HepG2 (cell line): Measurements from ENCODE around the gene CSNK2B. TPM values are rescaled to one million over a fixed set of nuclear protein-coding genes. Genes with fewer than 3 reads are reported as not detected.

Experiments used
- AFF4 ChIP-seq: sonication (generic); formaldehyde crosslinking; IDR thresholded peaks from 2 replicates; pipeline ENCODE4 v1.4.0; 2020; ENCODE audit warnings: missing genetic modification reagents
- ELF4 ChIP-seq: sonication (generic); formaldehyde crosslinking; IDR thresholded peaks from 2 replicates; pipeline ENCODE4 v1.5.0; 2020; ENCODE audit warnings: missing genetic modification reagents, mild to moderate bottlenecking, moderate library complexity, borderline replicate concordance
- IRX3 ChIP-seq: sonication (generic); formaldehyde crosslinking; IDR thresholded peaks from 2 replicates; pipeline ENCODE4 v1.8.1; 2023; ENCODE audit warnings: mild to moderate bottlenecking, low read depth, missing genetic modification reagents, borderline replicate concordance
- KAT7 ChIP-seq: IDR thresholded peaks from 2 replicates; pipeline ENCODE4 v1.6.1; 2018; ENCODE audit warnings: borderline replicate concordance, missing compliant biosample characterization
- KLF12 ChIP-seq: sonication (generic); formaldehyde crosslinking; IDR thresholded peaks from 2 replicates; pipeline ENCODE4 v1.4.0; 2020; ENCODE audit warnings: missing genetic modification reagents, borderline replicate concordance
- NR2F1 ChIP-seq, 2 experiments: fragments of 450-650 bp in 1 of 2; formaldehyde crosslinking in 1 of 2; IDR thresholded peaks; 2 replicates each; pipeline versions ENCODE4 v1.5.0 to v1.6.1; 2016 to 2020; ENCODE audit warnings: mild to moderate bottlenecking in 1 of 2, missing compliant biosample characterization in 1 of 2, missing genetic modification reagents in 1 of 2, moderate library complexity in 1 of 2
- PAX8 ChIP-seq: sonication (generic); formaldehyde crosslinking; IDR thresholded peaks from 2 replicates; pipeline ENCODE4 v1.8.0; 2022; ENCODE audit warnings: mild to moderate bottlenecking, missing genetic modification reagents, borderline replicate concordance
- RBFOX2 ChIP-seq: fragments of 200-400 bp; formaldehyde crosslinking; IDR thresholded peaks from 2 replicates; pipeline ENCODE4 v1.6.1; 2017; ENCODE audit warnings: low read depth, mild to moderate bottlenecking, low read length
- RBM22 ChIP-seq: fragments of 200-400 bp; formaldehyde crosslinking; optimal IDR thresholded peaks from 2 replicates; pipeline ENCODE3; 2017; ENCODE audit warnings: mild to moderate bottlenecking, low read length, moderate library complexity
- RELA ChIP-seq: sonication (generic); formaldehyde crosslinking; IDR thresholded peaks from 2 replicates; pipeline ENCODE4 v1.4.0; 2020; ENCODE audit warnings: missing genetic modification reagents
- REPIN1 ChIP-seq: sonication (generic); formaldehyde crosslinking; IDR thresholded peaks from 2 replicates; pipeline ENCODE4 v1.8.0; 2022; ENCODE audit warnings: missing genetic modification reagents, low read depth, mild to moderate bottlenecking, borderline replicate concordance
- SNAI1 ChIP-seq: sonication (generic); formaldehyde crosslinking; IDR thresholded peaks from 2 replicates; pipeline ENCODE4 v1.5.0; 2020; ENCODE audit warnings: mild to moderate bottlenecking, missing genetic modification reagents, borderline replicate concordance
- STAT6 ChIP-seq: sonication (generic); formaldehyde crosslinking; IDR thresholded peaks from 2 replicates; pipeline ENCODE4 v1.4.0; 2020; ENCODE audit warnings: missing genetic modification reagents, mild to moderate bottlenecking, borderline replicate concordance
- TCF12 ChIP-seq, 2 experiments: fragments of 450-650 bp in 1 of 2; sonication (generic) in 1 of 2; formaldehyde crosslinking in 1 of 2; IDR thresholded peaks; 2 replicates each; pipeline versions ENCODE4 v1.6.1 to v1.8.0; 2017 to 2022; ENCODE audit warnings: antibody characterized with exemption in 1 of 2, mild to moderate bottlenecking in 1 of 2, missing genetic modification reagents in 1 of 2, moderate library complexity in 1 of 2
- ZNF232 ChIP-seq: sonication (generic); formaldehyde crosslinking; IDR thresholded peaks from 2 replicates; pipeline ENCODE4 v1.4.0; 2020; ENCODE audit warnings: missing genetic modification reagents, borderline replicate concordance
- ZNF274 ChIP-seq: sonication (generic); formaldehyde crosslinking; IDR thresholded peaks from 2 replicates; pipeline ENCODE4 v1.5.1; 2020; ENCODE audit warnings: mild to moderate bottlenecking, missing genetic modification reagents
- ZNF382 ChIP-seq: sonication (generic); formaldehyde crosslinking; IDR thresholded peaks from 2 replicates; pipeline ENCODE4 v1.5.0; 2020; ENCODE audit warnings: missing genetic modification reagents, mild to moderate bottlenecking, borderline replicate concordance
- ZNF549 ChIP-seq: sonication (generic); formaldehyde crosslinking; IDR thresholded peaks from 2 replicates; pipeline ENCODE4 v1.5.0; 2020; ENCODE audit warnings: missing genetic modification reagents
- ZNF564 ChIP-seq: sonication (generic); formaldehyde crosslinking; IDR thresholded peaks from 2 replicates; pipeline ENCODE4 v1.8.1; 2023; ENCODE audit warnings: mild to moderate bottlenecking, missing genetic modification reagents
- ZNF777 ChIP-seq: sonication (generic); formaldehyde crosslinking; IDR thresholded peaks from 2 replicates; pipeline ENCODE4 v1.4.0; 2020; ENCODE audit warnings: missing genetic modification reagents
- ZNF790 ChIP-seq: sonication (generic); formaldehyde crosslinking; IDR thresholded peaks from 2 replicates; pipeline ENCODE4 v1.8.0; 2022; ENCODE audit warnings: missing genetic modification reagents, mild to moderate bottlenecking, borderline replicate concordance
- polyA plus RNA-seq, 8 experiments: library from polyadenylated mRNA; depleted of rRNA in 3 of 8; stranded (reverse) in 7 of 8; unstranded in 1 of 8; fragments of >200 nt; fragmentation: Illumina TruSeq in 4 of 8; extraction: Trizol in 4 of 8; gene quantifications; 2 replicates each; pipeline versions ENCODE4 v1.2.1 to v1.2.3, GENCODE V29; 2011 to 2016; ENCODE audit warnings: low read depth in 4 of 8, missing spikeins in 1 of 8, mixed read lengths in 1 of 8; ENCODE audit not compliant: insufficient read depth in 1 of 8
- total RNA-seq, 5 experiments: library from RNA; depleted of rRNA; stranded (reverse); fragments of >200 nt; fragmentation: Illumina TruSeq; extraction: Trizol; gene quantifications; 2 replicates each; pipeline ENCODE4 v1.2.3, GENCODE V29; 2016; ENCODE audit warnings: low read depth in 1 of 5

CSNK2B gene
- total and polyA plus RNA-seq, 2 of the 13 experiments (the other 11 are each of a cell fraction or from before 2014, with no cell fraction given): 111 to 296 TPM

GRCh38 chr6:31632279-31632946 lies 33.5 kb upstream of the CSNK2B start (continued):
- TF ChIP-seq ZNF382 (CRISPR knock-in tag) (no peak), AFF4 (no peak), KAT7 (no peak), ELF4 (CRISPR knock-in tag) (no peak), ZNF232 (CRISPR knock-in tag) (no peak), SNAI1 (no peak), PAX8 (no peak), ZNF274 (peak; percentile 66; the same call in 1 of the 2 replicates), ZNF777 (CRISPR knock-in tag) (no peak), RBFOX2 (peak; percentile 50; the same call in 1 of the 2 replicates), NR2F1 (CRISPR knock-in tag; IDR thresholded peaks at IDR 0.05) (no peak), RELA (CRISPR knock-in tag) (no peak), ZNF790 (CRISPR knock-in tag) (0 out of 2 replicates have a peak, but pooled peaks have one; percentile 41), IRX3 (CRISPR knock-in tag) (0 out of 2 replicates have a peak, but pooled peaks have one; percentile 31), REPIN1 (CRISPR knock-in tag) (no peak), TCF12 (IDR thresholded peaks at IDR 0.05) (no peak), TCF12 (CRISPR knock-in tag; IDR thresholded peaks at IDR 0.05) (no peak), RBM22 (peak; percentile 19), ZNF549 (CRISPR knock-in tag) (no peak), STAT6 (CRISPR knock-in tag) (no peak), KLF12 (CRISPR knock-in tag) (no peak), ZNF564 (no peak)
